HEK293 (cell line): ENCODE results near the gene CSMD2.

Experiments used
- TCF7L2 ChIP-seq: IDR thresholded peaks from 2 replicates; pipeline ENCODE4 v1.6.1; 2011; ENCODE audit warnings: low read depth, mild to moderate bottlenecking, inconsistent platforms, low read length, moderate library complexity, borderline replicate concordance
- ZFP37 ChIP-seq: fragments of 450-650 bp; formaldehyde crosslinking; IDR thresholded peaks from 2 replicates; pipeline ENCODE4 v1.5.1; 2016; ENCODE audit warnings: missing biosample characterization, missing genetic modification characterization
- ZNF121 ChIP-seq: fragments of 450-650 bp; formaldehyde crosslinking; IDR thresholded peaks from 2 replicates; pipeline ENCODE4 v1.5.1; 2016; ENCODE audit warnings: missing biosample characterization, missing genetic modification characterization
- ZNF660 ChIP-seq: fragments of 450-650 bp; IDR thresholded peaks from 2 replicates; pipeline ENCODE4 v1.5.1; 2018; ENCODE audit warnings: missing biosample characterization, mild to moderate bottlenecking, missing genetic modification characterization
- TF ChIP-seq, protein P1 (sequence below): fragments of 450-650 bp; formaldehyde crosslinking; IDR thresholded peaks from 2 replicates; pipeline ENCODE4 v1.5.1; 2016; ENCODE audit warnings: missing biosample characterization, missing genetic modification characterization

DNA sequence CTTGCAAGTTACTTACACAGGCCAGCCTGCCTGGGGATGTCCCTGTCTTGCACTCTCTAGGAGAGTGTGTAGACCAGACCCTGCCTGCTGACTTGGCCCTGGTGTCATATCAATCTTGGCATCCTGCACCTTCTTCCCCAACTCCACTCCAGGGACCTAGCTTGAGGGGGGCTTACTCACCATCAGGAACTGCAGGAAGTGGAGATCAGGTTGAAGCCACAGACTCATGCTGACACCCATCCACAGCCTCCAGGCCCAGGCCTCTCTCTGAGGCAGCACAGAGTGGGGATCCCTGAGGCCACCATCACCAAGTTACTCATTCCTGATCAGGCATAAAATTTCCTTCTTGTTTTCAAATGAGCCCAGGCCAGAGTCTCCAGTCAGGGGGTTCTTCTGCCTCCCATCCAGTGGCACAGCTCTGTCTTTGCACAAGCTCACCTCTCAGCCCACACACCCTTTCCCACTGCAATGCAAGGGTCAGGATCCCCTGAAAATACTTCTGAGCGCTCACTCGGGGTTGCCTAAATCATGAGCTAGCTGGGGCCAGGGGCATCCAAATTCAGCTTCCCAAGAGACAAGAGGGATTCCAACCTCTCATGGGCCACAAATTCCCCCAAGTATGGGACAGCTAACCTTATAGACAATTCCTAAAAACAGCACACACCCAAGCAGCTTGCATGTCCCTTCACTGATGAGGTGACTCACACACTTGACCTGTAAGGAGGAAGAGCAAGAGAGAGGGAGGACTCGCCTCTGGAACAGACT, 33.5 kb downstream of the CSMD2 start:
- TF ChIP-seq ZFP37 (tag by site-specific recombination): no peak
- no peak for TF ChIP-seq TCF7L2
- TF ChIP-seq ZNF660 (tag by site-specific recombination): no peak
- no peak for TF ChIP-seq ZNF121 (tag by site-specific recombination)
- TF ChIP-seq, protein P1, sequence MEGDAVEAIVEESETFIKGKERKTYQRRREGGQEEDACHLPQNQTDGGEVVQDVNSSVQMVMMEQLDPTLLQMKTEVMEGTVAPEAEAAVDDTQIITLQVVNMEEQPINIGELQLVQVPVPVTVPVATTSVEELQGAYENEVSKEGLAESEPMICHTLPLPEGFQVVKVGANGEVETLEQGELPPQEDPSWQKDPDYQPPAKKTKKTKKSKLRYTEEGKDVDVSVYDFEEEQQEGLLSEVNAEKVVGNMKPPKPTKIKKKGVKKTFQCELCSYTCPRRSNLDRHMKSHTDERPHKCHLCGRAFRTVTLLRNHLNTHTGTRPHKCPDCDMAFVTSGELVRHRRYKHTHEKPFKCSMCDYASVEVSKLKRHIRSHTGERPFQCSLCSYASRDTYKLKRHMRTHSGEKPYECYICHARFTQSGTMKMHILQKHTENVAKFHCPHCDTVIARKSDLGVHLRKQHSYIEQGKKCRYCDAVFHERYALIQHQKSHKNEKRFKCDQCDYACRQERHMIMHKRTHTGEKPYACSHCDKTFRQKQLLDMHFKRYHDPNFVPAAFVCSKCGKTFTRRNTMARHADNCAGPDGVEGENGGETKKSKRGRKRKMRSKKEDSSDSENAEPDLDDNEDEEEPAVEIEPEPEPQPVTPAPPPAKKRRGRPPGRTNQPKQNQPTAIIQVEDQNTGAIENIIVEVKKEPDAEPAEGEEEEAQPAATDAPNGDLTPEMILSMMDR (tag by site-specific recombination): no peak
